Lung (tissue), 12 donors: ENCODE measurements around the gene TM6SF1. TPM values are rescaled to one million over a fixed set of nuclear protein-coding genes. Genes with fewer than 3 reads are reported as not detected.

ENCODE experiments used
- ATAC-seq: fragments of 200-7000 bp; cut with Tn5 transposase; one replicate; pipeline ENCODE4 v1.9.1; 2020; ENCODE audit warnings: moderate number of reproducible peaks; ENCODE audit not compliant: insufficient read depth, low FRiP score
- DNase-seq, 3 donors: peaks; one replicate each; pipeline ENCODE4 v3.0.0-alpha.2; 2013 to 2017
- H3K27ac ChIP-seq, 2 donors: one replicate each; pipeline ENCODE4 v1.5.1; 2013; ENCODE audit warnings: mild to moderate bottlenecking in 2 of 2, moderate library complexity in 2 of 2, control low read depth in 1 of 2, inconsistent platforms in 1 of 2, low read depth in 1 of 2, low read length in 1 of 2
- H3K27me3 ChIP-seq, 3 donors: one replicate each; pipeline ENCODE4 v1.5.1; 2013; ENCODE audit warnings: low read length in 2 of 3; ENCODE audit not compliant: control insufficient read depth in 3 of 3, insufficient read depth in 3 of 3
- H3K36me3 ChIP-seq, 4 donors: one replicate each; pipeline ENCODE4 v1.5.1; 2013; ENCODE audit warnings: low read length in 4 of 4, mild to moderate bottlenecking in 1 of 4, moderate library complexity in 1 of 4; ENCODE audit not compliant: control insufficient read depth in 4 of 4, insufficient read depth in 4 of 4
- H3K4me1 ChIP-seq, 5 donors: one replicate each; pipeline ENCODE4 v1.5.1; 2013; ENCODE audit warnings: low read length in 5 of 5, mild to moderate bottlenecking in 2 of 5, moderate library complexity in 1 of 5; ENCODE audit not compliant: control insufficient read depth in 5 of 5, insufficient read depth in 5 of 5
- H3K4me3 ChIP-seq: one replicate; pipeline ENCODE4 v1.5.1; 2013; ENCODE audit warnings: mild to moderate bottlenecking, control low read depth, moderate library complexity
- H3K9ac ChIP-seq, 2 donors: one replicate each; pipeline ENCODE4 v1.5.1; 2013; ENCODE audit warnings: low read length in 2 of 2, control low read depth in 1 of 2; ENCODE audit not compliant: insufficient read depth in 1 of 2
- H3K9me3 ChIP-seq, 4 donors: one replicate each; pipeline ENCODE4 v1.5.1; 2013; ENCODE audit warnings: low read length in 3 of 4, mild to moderate bottlenecking in 1 of 4, moderate library complexity in 1 of 4; ENCODE audit not compliant: control insufficient read depth in 4 of 4, insufficient read depth in 3 of 4
- CTCF ChIP-seq: IDR thresholded peaks from 2 replicates; pipeline ENCODE4 v1.5.1; 2012; ENCODE audit warnings: mild to moderate bottlenecking; ENCODE audit errors: control extremely low read depth, extremely low read depth
- WGBS, 2 donors: extraction: QIAGEN DNeasy Blood & Tissue Kit; methylation state at CpG; one replicate each; pipeline ENCODE4 v1.1.7; 2013; 5-methylcytosine and 5-hydroxymethylcytosine counted together
- polyA plus RNA-seq, 2 donors: library from polyadenylated mRNA; stranded (reverse); fragments of 200-250 nt; gene quantifications; one replicate each; pipeline ENCODE4 v1.2.1, GENCODE V29; 2013
- total RNA-seq, 2 donors: library from RNA; depleted of rRNA in 1 of 2; stranded (reverse); fragments of >200 nt in 1 of 2; gene quantifications; one replicate each; pipeline ENCODE4 v1.2.1, GENCODE V29; 2014 to 2021
- donor health status: control.
- donor health status: control.
- donor health status: Bipolar disorder and iron deficiency.
- donor health status: healthy.
- donor health status: DM: yes; HTN: yes; CAD: no.

TM6SF1 gene
- total and polyA plus RNA-seq, 4 donors, result 4.3 to 15.8 (median 13.7) TPM

- TF ChIP-seq CTCF, result no peak
These were observed 11.5 kb downstream of the TM6SF1 start for GRCh38 chr15:83118968-83119367.

DNA sequence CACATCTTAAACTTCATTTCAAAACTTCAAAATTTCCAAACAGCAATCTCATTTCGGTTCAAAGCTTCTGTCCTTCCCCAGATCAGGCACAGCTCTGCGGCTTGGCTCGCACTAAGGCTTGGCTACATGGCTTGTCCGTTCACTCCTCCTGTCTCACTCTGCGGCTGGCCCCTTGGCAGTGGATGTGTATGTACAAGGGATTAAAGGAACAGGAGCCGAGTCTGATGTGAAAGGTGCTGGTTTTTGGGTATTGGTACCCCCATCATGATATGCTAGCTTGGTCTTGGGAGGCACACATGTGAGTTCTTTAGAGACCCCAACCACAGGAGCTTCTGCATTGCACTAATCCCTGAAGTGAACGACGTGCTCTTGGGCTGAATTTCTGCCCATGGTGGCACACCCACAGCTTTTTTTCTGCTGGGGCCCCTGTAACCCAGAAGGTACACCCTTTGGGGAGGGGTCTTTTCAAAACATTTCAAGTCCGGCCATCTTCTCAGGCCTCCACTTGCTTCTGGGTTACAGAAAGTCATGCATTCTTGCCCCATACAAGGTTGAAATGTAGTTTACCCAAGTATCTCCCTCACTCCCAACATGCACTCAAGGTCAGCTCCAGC, 12.6 kb downstream of the TM6SF1 start:
- no peaks in the 10 kb centered on the region for H3K27me3 ChIP-seq
- H3K9me3 ChIP-seq, result no peaks in the 10 kb centered on the region
- H3K9ac ChIP-seq, result no peak overlapping the region
- no peak for TF ChIP-seq CTCF
- H3K36me3 ChIP-seq, result peaks cover 0 to 9% (median 0%) of the 10 kb centered on the region in 4 donors
- H3K4me3 ChIP-seq, result no peak overlapping the region
- ATAC-seq (no peak), DNase-seq (no peak)
- H3K4me1 ChIP-seq, result no peaks in the 10 kb centered on the region
- WGBS, 2 donors, result 87 to 93% methylated on average over 9 of the region's 9 CpGs
- no peak overlapping the region for H3K27ac ChIP-seq

More at GRCh38 chr15:83118968-83119367, 11.5 kb downstream of the TM6SF1 start:
- ATAC-seq (no peak), DNase-seq (no peak)
- 91 to 98% methylated on average over 4 of the region's 4 CpGs for WGBS, 2 donors
- no peak overlapping the region for H3K27ac ChIP-seq
- no peaks in the 10 kb centered on the region for H3K9me3 ChIP-seq
- no peak overlapping the region for H3K4me3 ChIP-seq
- no peaks in the 10 kb centered on the region for H3K27me3 ChIP-seq
- H3K9ac ChIP-seq, result no peak overlapping the region
- peaks cover 0 to 12% (median 0%) of the 10 kb centered on the region in 4 donors for H3K36me3 ChIP-seq
- peaks cover 0 to 2% (median 0%) of the 10 kb centered on the region in 5 donors for H3K4me1 ChIP-seq

GRCh38 chr15:83123529-83123928, 16.1 kb downstream of the TM6SF1 start:
- 91 to 95% methylated on average over 1 of the region's 1 CpG for WGBS, 2 donors
- DNase-seq, result no peak
- H3K27me3 ChIP-seq, result no peaks in the 10 kb centered on the region
- peaks cover 0 to 6% (median 0%) of the 10 kb centered on the region in 4 donors for H3K36me3 ChIP-seq
- H3K9ac ChIP-seq, result no peak overlapping the region
- no peak for ATAC-seq
- H3K9me3 ChIP-seq, result no peaks in the 10 kb centered on the region
- no peak overlapping the region for H3K27ac ChIP-seq
- no peak overlapping the region for H3K4me3 ChIP-seq
- TF ChIP-seq CTCF, result no peak
- no peaks in the 10 kb centered on the region for H3K4me1 ChIP-seq
